AG08395 (cell line): ENCODE data around the gene ZFR.
"Not testable (repeated sequence)": the region's sequence is repeated elsewhere in the genome, so short reads cannot be mapped to it uniquely, and the experiment has no call there.

ENCODE experiments used
- DNase-seq: peaks from one replicate; pipeline ENCODE4 v3.0.0; 2012; ENCODE audit warnings: mixed read lengths, low spot score

The ZFR gene

GRCh38 chr5:32357658-32358057 is 86.9 kb downstream of the ZFR start:
- DNase-seq = no peak

- DNase-seq = no peak
Measured at GRCh38 chr5:32355686-32356085, 88.9 kb downstream of the ZFR start.

DNA sequence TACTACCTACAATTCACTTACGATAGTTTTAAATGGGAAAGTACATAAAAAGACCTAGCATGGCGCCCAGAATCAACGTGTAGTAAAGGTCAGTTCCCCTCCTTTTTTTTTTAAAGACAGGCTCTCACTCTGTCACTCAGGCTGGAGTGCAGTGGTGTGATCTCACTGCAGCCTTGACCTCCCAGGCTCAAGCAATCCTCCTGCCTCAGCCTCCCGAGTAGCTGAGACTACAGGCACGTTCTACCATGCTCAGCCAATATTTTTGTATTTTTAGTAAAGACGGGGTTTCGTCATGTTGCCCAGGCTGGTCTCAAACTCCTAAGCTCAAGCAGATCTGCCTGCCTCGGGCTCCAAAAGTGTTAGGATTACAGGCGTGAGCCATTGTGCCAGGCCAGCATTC is 91.1 kb downstream of the ZFR start:
- DNase-seq = no peak

- DNase-seq = no peak
Measured at GRCh38 chr5:32352685-32353084, 91.9 kb downstream of the ZFR start.

- no peak for DNase-seq
Measured at GRCh38 chr5:32346869-32347268, 97.7 kb downstream of the ZFR start.

- no peak for DNase-seq
Measured at GRCh38 chr5:32343058-32343672, 101.4 kb downstream of the ZFR start.

GRCh38 chr5:32342656-32343055 is 101.9 kb downstream of the ZFR start:
- DNase-seq = no peak

DNA sequence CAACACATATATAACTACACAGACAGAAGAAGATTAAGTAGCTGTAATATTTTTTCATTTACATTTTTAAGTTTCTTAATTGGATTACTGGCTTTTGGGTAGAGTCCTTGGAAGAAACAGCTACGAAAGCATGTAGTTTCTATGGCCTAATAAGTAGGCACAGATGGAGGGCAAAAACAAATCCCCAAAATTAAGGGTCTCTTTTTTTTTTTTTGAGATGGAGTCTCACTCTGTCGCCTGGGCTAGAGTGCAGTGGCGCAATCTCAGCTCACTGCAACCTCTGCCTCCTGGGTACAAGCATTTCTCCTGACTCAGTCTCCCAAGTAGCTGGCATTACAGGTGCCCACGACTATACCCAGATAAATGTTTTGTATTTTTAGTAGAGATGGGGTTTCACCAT is 104.7 kb downstream of the ZFR start:
- no peak for DNase-seq

DNA sequence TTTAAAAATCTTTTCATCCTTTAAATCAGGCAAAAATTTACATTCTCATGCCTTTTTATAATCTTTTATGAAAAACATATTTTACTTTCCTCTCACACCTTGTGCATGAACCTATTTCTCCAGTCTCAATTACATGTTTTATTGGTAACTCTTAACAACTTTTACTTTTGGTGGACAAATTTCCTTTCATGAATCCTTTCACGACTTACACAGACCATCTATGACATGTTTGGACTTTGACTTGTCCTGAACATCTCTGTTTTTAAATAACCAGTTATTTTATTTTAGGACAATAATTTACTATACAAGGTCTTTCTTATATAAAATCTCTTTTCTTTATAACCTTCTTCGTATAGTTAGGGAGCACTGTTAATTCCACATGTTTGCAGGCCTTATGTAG is 105.3 kb downstream of the ZFR start:
- no peak for DNase-seq

- DNase-seq = no peak
Measured at GRCh38 chr5:32332966-32333365, 111.6 kb downstream of the ZFR start.

- no peak for DNase-seq
Measured at GRCh38 chr5:32332361-32332760, 112.2 kb downstream of the ZFR start.

- DNase-seq = no peak
Measured at GRCh38 chr5:32331935-32332274, 112.6 kb downstream of the ZFR start.

DNA sequence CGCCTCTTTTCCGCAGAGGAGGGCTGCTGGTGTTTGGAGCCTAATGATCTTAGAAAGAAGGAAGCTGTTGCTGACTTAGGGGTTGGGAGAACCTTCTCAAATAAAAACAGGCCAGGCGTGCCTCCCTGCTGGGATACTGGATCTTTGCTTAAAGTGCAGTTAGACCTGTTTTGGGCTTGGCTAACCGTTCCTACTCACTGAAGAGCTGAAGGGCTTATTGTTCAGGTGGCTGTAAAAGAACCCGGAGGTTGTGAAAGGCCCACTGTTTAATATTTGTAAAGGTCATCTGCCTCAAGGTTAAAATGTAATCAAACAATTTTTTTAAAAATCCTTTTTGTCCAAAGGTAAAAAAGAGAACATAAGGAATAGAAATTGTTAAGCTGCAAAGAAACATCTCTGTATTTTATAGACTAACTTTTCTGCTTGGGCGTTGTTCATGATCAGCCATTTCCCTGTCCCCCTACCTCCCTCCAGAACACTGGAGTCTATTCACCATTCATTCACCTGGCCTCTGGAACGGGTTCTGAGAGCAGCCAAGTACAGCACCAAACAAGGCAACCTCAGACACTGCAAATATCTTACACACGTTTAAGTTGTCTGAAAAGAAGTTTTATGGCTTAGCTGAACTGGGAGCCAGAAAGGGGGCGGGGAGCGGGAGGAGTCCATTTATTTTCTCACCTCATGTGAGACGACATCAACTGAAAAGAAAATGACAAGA is 113.2 kb downstream of the ZFR start:
- no peak for DNase-seq

GRCh38 chr5:32330126-32330971 is 114.2 kb downstream of the ZFR start:
- DNase-seq = no peak

DNA sequence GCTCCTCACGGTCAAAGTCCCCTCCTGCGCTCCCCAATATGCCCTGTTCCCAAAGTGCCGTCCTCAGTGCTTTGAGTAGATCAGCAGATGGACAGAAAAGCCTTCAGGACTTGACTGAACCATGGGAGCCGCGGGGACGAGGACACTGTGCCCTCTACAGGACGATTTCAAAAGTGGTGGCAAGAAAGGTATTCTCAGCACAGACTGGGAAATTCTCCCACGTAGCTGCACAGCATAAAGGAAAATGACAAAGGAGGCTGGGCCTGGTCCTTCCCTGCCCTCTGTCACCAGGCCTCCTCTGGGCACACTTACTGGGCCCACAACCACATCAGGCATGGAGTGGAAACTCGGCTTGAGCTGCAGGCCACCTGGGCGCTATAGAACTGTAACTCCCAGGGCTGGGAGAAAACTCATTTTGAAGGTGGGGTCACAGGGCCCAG is 115.1 kb downstream of the ZFR start:
- peak; percentile 85 for DNase-seq

DNA sequence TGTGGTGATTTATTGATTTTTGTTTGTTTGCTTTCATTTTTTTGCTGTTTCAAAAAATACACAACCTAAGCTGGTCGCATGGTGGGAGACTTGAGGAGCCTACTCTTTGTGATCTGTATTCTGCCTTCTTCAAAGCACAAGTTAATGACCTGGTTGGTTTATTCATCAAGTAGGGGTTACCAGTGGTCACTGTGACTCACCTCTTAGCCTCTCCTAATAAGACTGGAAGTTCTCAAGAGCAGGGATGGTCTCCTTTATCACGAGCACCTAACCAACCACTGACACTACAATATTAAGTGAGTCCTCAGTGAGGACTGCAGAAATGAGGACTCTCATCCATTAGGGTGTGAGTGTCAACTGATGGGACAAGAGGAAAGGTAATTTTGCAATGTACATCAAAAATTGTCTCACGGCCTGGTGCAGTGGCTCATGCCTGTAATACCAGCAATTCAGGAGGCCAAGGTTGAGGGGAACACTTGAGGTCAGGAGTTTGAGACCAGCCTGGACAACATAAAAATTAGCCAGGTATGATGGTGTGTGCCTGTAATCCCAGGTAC is 118.2 kb downstream of the ZFR start:
- DNase-seq = peak; percentile 16

DNA sequence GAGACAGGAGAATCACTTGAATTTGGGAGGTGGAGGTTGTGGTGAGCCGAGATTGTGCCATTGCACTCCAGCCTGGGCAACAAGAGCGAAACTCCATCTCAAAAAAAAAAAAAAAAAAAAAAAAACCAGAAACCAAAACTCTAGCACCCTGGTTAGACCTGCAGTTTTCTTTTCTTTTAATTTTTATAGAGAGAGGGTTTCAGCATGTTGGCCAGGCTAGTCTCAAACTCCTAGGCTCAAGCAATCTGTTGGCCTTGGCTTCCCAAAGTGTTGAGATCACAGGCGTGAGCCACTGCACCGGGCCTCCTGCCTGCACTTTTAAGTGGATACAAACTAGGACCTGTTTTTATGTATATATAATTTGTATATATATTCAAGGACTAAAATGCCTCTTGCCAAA is 118.9 kb downstream of the ZFR start:
- DNase-seq = no peak

- peak; percentile 19 for DNase-seq
Measured at GRCh38 chr5:32325062-32325461, 119.5 kb downstream of the ZFR start.

GRCh38 chr5:32323741-32324140 is 120.8 kb downstream of the ZFR start:
- DNase-seq = no peak

GRCh38 chr5:32322882-32323281 is 121.7 kb downstream of the ZFR start:
- no peak for DNase-seq

DNA sequence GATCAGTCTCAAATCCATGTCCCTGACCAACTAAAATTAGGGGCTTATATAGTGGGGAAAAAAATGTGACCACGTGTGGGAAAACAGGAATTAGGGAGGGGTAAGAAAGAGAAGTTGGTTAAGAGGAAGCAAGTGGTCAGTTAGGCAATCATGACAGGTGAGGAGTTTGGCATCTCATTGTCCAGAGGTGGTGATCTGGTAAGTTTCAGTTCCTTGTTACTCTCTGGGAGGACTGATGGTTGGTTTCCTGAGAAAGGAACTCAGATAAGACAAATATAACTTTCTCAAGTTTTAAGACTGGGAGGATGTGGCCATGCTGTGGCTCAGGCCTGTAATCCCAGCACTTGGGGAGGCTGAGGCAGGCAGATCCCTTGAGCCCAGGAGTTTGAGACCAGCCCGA is 122.8 kb downstream of the ZFR start:
- not testable (repeated sequence) for DNase-seq

- DNase-seq = no peak
Measured at GRCh38 chr5:32320576-32320975, 124.0 kb downstream of the ZFR start.
